ENCODE measurements around the gene SPOPL. TPM values are rescaled to one million over a fixed set of nuclear protein-coding genes. Genes with fewer than 3 reads are reported as not detected.

Gene SPOPL
- total and polyA plus RNA-seq, 12 donors: 2.2 to 19.9 (median 13.9) TPM

GRCh38 chr2:138610201-138610953, 108.8 kb downstream of the SPOPL start:
- WGBS, 2 donors: 93 to 98% methylated on average over 4 of the region's 4 CpGs
- no peak for DNase-seq

GRCh38 chr2:138615257-138615656, 113.7 kb downstream of the SPOPL start:
- no peak overlapping the region for H3K4me3 ChIP-seq
- 70 to 84% methylated on average over 4 of the region's 4 CpGs for WGBS, 2 donors
- H3K9me3 ChIP-seq: no peaks in the 10 kb centered on the region
- ATAC-seq (no peak), DNase-seq (no peak)
- no peaks in the 10 kb centered on the region for H3K36me3 ChIP-seq
- H3K27ac ChIP-seq: no peak overlapping the region
- no peaks in the 10 kb centered on the region for H3K4me1 ChIP-seq
- no peak for TF ChIP-seq CTCF (IDR thresholded peaks at IDR 0.05)
- peaks cover 0 to 4% (median 0%) of the 10 kb centered on the region in 7 donors for H3K27me3 ChIP-seq
- intact Hi-C loops (cut with DNase I): no loop called here

More at GRCh38 chr2:138610201-138610953, 108.8 kb downstream of the SPOPL start:
- H3K4me3 ChIP-seq: no peak overlapping the region
- peaks cover 0 to 2% (median 0%) of the 10 kb centered on the region in 7 donors for H3K27me3 ChIP-seq
- no peaks in the 10 kb centered on the region for H3K4me1 ChIP-seq
- H3K27ac ChIP-seq: no peak overlapping the region
- no peaks in the 10 kb centered on the region for H3K36me3 ChIP-seq
- no peak for TF ChIP-seq CTCF (IDR thresholded peaks at IDR 0.05)
- no peaks in the 10 kb centered on the region for H3K9me3 ChIP-seq
- intact Hi-C loops (cut with DNase I): no loop called here
- no peak for ATAC-seq

GRCh38 chr2:138617026-138617425, 115.5 kb downstream of the SPOPL start:
- WGBS, 2 donors: 83 to 98% methylated on average over 1 of the region's 1 CpG
- no peak for ATAC-seq
- Histone ChIP-seq H3K4me3 (no peak overlapping the region), H3K4me1 (no peaks in the 10 kb centered on the region), H3K27me3 (peaks cover 0 to 4% (median 0%) of the 10 kb centered on the region in 7 donors), H3K27ac (no peak overlapping the region), H3K36me3 (no peaks in the 10 kb centered on the region), H3K9me3 (no peaks in the 10 kb centered on the region)
- no peak for TF ChIP-seq CTCF (IDR thresholded peaks at IDR 0.05)
- no peak for DNase-seq
- intact Hi-C loops (cut with DNase I): no loop called here

- TF ChIP-seq CTCF (IDR thresholded peaks at IDR 0.05): no peak
- ATAC-seq (no peak), DNase-seq (no peak)
- H3K4me3 ChIP-seq: no peak overlapping the region
- 84 to 90% methylated on average over 3 of the region's 3 CpGs for WGBS, 2 donors
- H3K9me3 ChIP-seq: no peaks in the 10 kb centered on the region
- peaks cover 0 to 4% (median 0%) of the 10 kb centered on the region in 7 donors for H3K27me3 ChIP-seq
- H3K27ac ChIP-seq: no peak overlapping the region
- intact Hi-C loops (cut with DNase I): no loop called here
- H3K36me3 ChIP-seq: no peaks in the 10 kb centered on the region
- no peaks in the 10 kb centered on the region for H3K4me1 ChIP-seq
Observed at GRCh38 chr2:138618971-138619370, 117.4 kb downstream of the SPOPL start.
